Measurements from ENCODE around the gene VANGL2.

Gene VANGL2

DNA sequence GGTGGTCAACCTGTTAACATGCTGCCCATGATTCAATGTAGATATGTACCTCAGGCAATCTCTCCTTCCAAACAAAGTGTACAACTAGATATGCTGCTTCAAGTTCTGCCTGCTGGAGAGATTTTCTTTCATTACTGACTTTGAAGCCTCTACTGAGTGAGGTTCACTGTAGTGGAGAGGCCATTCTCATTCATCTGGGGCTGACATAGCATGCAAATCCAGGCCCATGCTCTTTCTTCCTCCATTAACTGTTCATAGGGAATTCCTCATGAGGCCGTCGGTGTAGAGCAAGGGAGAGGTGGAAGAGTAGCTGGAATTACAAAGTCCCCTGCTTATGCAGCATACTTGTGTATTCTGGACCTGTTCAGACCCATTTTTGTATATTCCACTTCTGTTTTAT, 38.6 kb downstream of the VANGL2 start:
- in situ Hi-C loops (cut with HindIII; ENCODE audit: low pct_ligation_motif_present, low pct_unique_long_range_greater_than_20kb, low sequenced_read_pairs): no loop called here
- no peak for DNase-seq

DNA sequence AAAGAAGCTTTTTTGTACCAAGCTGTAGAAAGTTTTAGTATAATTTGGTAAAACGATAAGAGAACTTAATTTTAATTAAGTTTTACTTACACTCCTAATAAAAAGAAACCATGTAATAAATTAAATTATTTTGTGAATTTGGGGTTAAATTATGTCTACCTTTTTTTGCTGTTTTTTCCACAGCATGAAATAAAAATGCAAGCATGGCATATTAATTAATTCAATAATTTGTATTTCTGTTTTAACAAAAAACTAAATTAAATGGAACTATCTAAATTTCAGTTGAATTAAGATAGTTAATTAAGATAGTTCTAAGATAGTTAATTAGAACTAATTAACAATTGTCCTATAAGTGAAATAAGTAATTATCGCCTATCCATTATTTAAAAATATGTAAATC, 39.4 kb downstream of the VANGL2 start:
- in situ Hi-C loops (cut with HindIII; ENCODE audit: low pct_ligation_motif_present, low pct_unique_long_range_greater_than_20kb, low sequenced_read_pairs): no loop called here
- no peak for DNase-seq

DNA sequence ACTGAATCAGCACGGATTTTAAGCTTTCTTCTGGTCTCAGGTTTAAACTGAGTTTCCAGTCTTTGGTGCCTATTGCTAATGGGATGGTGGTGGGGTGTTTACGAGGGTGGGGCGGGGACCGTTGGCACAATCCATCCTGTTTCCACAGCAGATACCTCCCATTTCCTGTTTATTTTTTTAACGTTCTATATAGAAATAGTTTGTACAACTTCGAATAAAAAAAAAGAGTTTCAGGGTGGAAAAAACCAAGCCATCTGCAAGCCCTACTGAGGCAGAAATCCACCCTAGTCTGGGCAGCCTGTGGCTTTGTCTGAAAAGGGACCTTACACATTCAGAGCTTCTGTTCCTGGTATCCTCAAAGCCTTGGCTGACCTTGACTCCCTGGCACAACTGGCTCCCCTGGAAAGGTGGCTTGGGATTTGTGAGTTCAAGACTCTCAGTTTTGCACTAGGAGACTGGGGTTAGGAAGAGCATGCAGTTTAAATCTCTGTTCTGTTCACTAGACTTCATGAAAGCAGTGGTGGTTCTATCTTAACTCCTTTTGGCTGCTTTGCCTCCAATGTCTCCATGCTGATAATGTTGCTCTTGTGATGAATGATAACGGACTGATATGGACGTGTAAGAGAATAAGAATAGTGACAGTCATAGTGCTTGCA, 46.7 kb downstream of the VANGL2 start:
- DNase-seq: no peak
- in situ Hi-C loops (cut with HindIII; ENCODE audit: low pct_ligation_motif_present, low pct_unique_long_range_greater_than_20kb, low sequenced_read_pairs): no loop called here

- in situ Hi-C loops (cut with HindIII; ENCODE audit: low pct_ligation_motif_present, low pct_unique_long_range_greater_than_20kb, low sequenced_read_pairs): no loop called here
- no peak for DNase-seq
Observed at GRCh38 chr1:160449494-160449893, 49.1 kb downstream of the VANGL2 start.

DNA sequence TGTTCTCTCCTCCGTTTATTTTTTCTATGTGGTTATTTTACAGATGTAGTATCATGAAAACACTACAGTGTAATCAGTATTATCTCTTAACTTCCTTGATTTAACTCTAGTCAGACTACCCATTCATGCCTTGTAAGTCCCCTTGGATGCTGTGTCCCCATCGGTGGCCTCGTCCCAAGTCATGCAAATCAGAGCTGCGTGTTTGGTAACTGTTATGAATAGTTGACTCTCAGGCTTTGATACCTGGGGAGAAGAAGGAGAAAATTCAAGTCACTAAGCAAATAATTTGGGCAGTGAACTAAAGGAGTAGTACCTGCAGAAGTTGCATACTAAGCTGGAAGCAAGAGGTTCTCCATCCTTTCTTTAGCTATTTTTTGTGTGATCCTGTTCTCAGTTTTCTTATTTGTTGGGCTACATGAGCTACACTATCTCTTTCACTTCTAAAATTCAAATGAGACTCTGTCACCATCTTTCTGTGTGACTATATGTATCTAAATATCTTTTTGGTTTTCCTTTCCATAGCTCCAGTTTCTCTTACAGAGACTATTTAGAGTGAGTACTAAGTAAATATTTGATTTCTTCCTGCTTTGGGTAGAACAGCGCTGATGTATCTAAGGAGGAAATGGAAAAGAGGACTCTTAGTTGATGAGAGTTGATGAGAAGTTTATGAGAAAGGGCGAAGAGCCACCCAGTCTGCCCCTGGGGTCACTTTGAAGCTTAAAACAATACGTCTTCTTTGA, 50.9 kb downstream of the VANGL2 start:
- no peak for DNase-seq
- in situ Hi-C loops (cut with HindIII; ENCODE audit: low pct_ligation_motif_present, low pct_unique_long_range_greater_than_20kb, low sequenced_read_pairs): no loop called here

DNA sequence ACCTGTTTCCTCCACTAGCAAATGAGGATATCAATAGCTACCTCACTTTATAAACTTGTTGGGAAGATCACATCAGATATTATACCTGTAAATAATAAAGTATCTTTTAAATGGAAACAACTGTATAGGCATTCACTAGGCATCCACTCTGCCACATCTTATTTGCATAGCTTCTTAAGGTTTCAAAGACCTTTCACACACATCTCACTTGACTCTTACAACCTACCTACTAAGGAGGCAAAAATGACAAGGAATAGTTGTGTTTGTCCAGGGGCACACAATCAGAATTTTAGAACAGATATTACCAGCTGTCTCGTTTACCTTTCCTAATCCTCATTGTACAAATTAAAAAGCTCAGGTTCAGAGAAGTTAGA, 51.5 kb downstream of the VANGL2 start:
- DNase-seq: no peak
- in situ Hi-C loops (cut with HindIII; ENCODE audit: low pct_ligation_motif_present, low pct_unique_long_range_greater_than_20kb, low sequenced_read_pairs): no loop called here

DNA sequence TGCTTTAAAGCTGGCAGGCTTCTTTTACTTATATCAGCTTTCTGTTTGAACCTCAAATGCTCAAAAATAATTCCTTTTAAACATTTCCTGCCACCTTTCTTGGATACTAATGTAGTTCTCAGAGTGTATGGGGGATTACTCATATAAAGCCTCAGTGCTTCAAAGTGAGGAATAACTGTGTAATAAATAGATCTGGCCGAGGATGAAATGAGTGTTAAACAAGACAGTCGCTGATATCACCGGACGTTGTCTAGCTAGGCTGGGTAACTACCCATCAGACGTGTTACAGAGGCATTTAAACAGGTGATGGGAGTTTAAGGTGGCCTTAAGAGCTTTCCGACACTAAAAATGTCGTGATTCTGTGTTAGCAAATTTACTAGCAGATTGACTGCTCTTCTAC, 53.1 kb downstream of the VANGL2 start:
- no peak for DNase-seq
- in situ Hi-C loops (cut with HindIII; ENCODE audit: low pct_ligation_motif_present, low pct_unique_long_range_greater_than_20kb, low sequenced_read_pairs): no loop called here

DNA sequence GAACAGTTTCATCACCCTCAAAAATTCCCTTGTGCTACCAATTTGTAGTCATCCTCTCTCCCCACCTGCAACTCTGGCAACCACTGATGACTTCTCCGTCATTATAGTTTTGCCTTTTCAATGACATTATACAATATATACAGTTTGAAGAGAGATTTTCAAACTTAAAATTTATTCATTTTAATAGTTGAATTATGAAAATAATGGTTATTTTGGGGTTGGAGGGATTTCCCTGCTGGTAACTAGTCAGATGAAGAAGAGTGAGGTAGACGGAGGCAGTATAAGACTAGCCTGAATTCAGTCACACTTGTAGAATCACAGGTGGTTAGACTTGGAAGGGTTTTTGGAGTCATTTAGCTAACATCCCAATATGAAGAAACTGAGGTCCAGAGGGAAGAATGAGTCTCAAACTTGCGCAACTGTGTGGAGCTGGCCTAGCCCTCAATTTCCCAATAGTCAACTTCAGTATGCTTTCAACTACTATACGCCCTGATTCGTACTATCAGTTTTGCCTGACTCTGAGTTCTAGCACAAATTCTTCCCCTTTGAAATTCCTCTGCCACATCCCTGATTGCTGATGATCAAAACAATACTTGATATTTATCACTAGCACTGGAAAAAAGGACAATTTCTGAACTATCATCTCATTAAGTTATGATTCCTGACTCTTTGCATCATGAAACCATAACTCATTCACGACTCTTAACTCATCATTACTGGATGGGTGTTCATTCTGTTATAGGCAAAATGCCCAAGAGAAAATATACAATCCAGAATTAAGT, 54.2 kb downstream of the VANGL2 start:
- in situ Hi-C loops (cut with HindIII; ENCODE audit: low pct_ligation_motif_present, low pct_unique_long_range_greater_than_20kb, low sequenced_read_pairs): no loop called here
- no peak for DNase-seq

- in situ Hi-C loops (cut with HindIII; ENCODE audit: low pct_ligation_motif_present, low pct_unique_long_range_greater_than_20kb, low sequenced_read_pairs): no loop called here
- DNase-seq: no peak
Observed at GRCh38 chr1:160455153-160455517, 54.8 kb downstream of the VANGL2 start.

GRCh38 chr1:160459056-160459455, 58.7 kb downstream of the VANGL2 start:
- DNase-seq: no peak
- in situ Hi-C loops (cut with HindIII; ENCODE audit: low pct_ligation_motif_present, low pct_unique_long_range_greater_than_20kb, low sequenced_read_pairs): no loop called here

DNA sequence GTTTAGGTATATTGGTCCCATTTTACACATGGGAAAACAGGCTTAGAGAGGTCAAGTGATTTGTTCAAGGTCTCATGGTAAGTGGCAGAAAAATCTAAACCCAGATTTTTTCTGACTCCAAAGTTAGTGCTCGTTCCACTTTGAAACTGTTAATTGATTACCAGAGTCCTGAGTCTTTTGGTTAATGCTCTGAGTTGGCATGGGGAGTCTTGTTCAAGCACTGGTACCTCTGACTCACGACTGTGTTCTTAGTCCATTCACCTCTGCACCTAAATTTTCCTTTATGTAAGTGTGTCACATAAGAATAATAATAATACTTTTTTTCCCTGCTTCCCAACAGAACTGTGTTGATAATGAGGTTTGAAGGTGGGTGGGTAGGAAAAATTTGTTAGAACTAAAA, 59.3 kb downstream of the VANGL2 start:
- DNase-seq: no peak
- in situ Hi-C loops (cut with HindIII; ENCODE audit: low pct_ligation_motif_present, low pct_unique_long_range_greater_than_20kb, low sequenced_read_pairs): no loop called here

GRCh38 chr1:160460214-160460642, 59.9 kb downstream of the VANGL2 start:
- no peak for DNase-seq

DNA sequence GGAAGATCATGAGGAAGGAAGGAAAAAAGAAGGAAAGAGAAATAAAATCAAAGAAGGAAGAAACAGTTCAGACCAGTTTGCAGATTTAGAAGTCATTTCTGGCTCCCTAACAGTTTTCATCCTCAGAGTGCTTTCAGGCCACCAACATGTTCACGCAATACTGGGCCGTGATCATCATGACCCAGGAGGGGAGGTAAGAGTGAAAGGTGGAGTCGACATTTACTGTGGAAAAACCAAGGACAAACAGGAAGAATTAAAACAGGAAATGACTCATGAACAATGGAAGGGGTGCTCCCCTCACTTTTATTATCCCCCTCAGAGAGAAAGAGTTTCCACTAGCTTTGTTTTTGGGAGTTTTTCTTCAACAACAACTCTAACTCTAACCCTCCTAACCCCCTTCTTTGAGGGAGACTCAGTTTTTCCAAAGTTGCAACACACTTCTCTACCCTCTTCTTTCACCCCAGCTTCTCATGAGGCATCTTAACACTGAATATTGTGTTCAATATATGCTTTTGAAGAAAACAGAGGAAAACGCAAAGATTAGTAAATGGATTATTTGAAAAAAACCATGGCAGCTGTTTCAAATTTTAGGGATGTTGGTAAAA, 60.4 kb downstream of the VANGL2 start:
- in situ Hi-C loops (cut with HindIII; ENCODE audit: low pct_ligation_motif_present, low pct_unique_long_range_greater_than_20kb, low sequenced_read_pairs): no loop called here

More at GRCh38 chr1:160460214-160460642, 59.9 kb downstream of the VANGL2 start:
- in situ Hi-C loops (cut with HindIII; ENCODE audit: low pct_ligation_motif_present, low pct_unique_long_range_greater_than_20kb, low sequenced_read_pairs): no loop called here

DNA sequence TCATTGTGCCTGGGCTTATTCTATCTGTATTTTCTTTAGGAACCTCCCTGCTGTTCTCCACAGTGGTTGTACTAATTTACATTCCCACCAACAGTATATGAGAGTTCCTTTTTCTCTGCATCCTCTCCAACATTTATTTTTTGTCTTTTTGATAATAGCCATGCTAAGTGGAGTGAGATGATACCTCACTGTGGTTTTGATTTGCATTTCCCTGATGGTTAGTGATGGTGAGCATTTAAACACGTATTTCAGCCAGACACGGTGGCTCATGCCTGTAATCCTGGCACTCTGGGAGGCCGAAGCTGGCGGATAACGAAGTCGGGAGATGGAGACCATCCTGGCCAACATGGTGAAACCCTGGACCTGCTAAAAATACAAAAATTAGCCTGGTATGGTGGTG, 64.8 kb downstream of the VANGL2 start:
- no peak for DNase-seq
- in situ Hi-C loops (cut with HindIII; ENCODE audit: low pct_ligation_motif_present, low pct_unique_long_range_greater_than_20kb, low sequenced_read_pairs): no loop called here

More for the DNA sequence above, 60.4 kb downstream of the VANGL2 start:
- DNase-seq: no peak

DNA sequence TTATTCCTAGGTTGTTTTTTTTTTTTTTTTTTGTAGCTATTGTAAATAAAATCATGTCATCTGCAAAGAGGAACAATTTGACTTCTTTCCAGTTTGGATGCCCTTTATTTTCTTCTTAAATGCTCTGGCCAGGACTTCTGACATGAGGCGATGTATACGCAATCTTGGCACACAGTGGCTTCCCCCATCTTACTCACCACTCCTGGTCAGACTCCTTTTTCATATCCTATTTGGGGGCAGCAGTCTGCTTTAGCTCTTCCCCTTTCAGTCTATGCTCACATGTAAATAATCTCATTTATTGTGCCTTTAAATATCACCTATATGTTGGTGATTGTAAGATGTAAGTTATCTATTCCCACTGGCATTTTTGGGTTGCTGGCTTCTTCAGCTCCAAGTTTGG, 66.6 kb downstream of the VANGL2 start:
- in situ Hi-C loops (cut with HindIII; ENCODE audit: low pct_ligation_motif_present, low pct_unique_long_range_greater_than_20kb, low sequenced_read_pairs): no loop called here
- no peak for DNase-seq

- no peak for DNase-seq
- in situ Hi-C loops (cut with HindIII; ENCODE audit: low pct_ligation_motif_present, low pct_unique_long_range_greater_than_20kb, low sequenced_read_pairs): no loop called here
Observed at GRCh38 chr1:160467576-160467975, 67.2 kb downstream of the VANGL2 start.

- in situ Hi-C loops (cut with HindIII; ENCODE audit: low pct_ligation_motif_present, low pct_unique_long_range_greater_than_20kb, low sequenced_read_pairs): no loop called here
- DNase-seq: no peak
Observed at GRCh38 chr1:160471253-160471652, 70.9 kb downstream of the VANGL2 start.

DNA sequence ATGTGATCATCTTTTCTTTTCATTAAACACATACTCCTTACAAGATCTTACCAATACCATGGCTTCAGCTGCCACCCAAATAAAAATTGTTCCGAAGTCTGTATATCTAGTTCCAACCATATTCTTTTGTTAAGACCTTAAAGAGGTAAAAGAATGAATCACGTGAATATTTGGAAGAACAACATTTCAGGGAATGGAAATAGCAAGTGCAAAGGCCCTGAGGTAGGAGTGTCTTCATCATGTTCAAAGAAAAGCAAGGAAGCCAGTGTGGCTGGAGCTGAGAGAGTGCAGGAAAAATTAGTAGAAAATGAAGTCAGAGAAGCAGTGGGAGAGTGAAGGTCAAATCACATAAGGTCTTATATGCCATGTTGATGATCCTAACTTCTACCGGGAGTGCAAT, 71.7 kb downstream of the VANGL2 start:
- DNase-seq: no peak
- in situ Hi-C loops (cut with HindIII; ENCODE audit: low pct_ligation_motif_present, low pct_unique_long_range_greater_than_20kb, low sequenced_read_pairs): no loop called here
